Measurements from ENCODE around the gene GLTPD2. TPM values are rescaled to one million over a fixed set of nuclear protein-coding genes. Genes with fewer than 3 reads are reported as not detected.

GLTPD2 gene
- not detected for total RNA-seq

DNA sequence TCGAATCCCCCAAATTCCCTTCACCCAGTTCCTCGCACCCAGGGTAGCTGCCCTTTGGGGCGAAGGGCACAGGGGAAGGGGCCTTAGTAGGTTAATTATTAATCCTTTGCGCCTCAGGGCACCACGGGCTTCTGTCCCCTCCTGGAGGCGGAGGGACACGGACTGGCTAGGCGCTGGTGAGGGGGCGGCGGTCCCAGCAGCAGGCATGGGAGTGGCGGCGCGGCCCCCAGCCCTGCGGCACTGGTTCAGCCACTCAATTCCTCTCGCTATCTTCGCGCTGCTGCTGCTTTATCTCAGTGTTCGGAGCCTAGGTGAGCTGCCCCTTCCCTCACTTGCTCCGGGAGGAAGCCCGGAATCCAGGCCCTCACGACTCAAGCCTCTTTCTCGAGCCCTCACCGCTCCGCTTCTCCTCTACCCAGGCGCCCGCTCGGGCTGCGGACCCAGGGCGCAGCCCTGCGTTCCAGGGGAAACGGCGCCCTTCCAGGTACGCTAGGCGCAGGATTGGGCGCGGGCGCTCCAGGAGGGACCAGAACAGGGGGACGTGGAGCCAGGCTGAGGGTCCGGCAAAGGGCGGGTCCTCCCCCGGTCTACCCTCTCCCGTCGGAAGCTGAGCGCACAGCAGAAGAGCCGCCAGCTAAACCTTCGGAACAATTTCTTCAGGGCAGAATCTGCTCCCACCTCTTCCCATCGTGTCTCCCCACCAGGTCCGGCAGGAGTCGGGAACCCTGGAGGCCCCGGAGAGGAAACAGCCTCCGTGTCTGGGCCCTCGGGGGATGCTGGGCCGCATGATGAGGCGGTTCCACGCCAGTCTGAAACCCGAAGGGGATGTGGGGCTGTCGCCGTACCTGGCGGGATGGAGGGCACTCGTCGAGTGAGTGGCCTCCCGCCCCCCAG is at the start of gene GLTPD2:
TSS of gene GLTPD2 (plus strand) at position 158 of the 894 bp plus-strand sequence. CDS start at position 206, 48 bp downstream.
- ATAC-seq (no peak), DNase-seq (no peak)
- ChIA-PET CTCF (interaction anchor here (0.6 to 3.3 kb wide), 28 partner anchors 10 to 115 kb away, joined by 3 to 37 read pairs (median 5); partner anchors contain the start of genes ARRB2, C17orf107, CHRNE and MED11), POLR2A (interaction anchor here (0.7 to 2.8 kb wide), 7 partner anchors 17 to 86 kb away, joined by 3 to 12 read pairs (median 4); partner anchors contain the start of genes MED11, PLD2 and TM4SF5)
- Mint-ChIP-seq H3K27ac (peak within 1 kb of the TSS; percentile 81), H3K36me3 (ENCODE audit: low read depth) (no peaks in the 10 kb centered on the region), H3K4me3 (peak within 1 kb of the TSS; percentile 80), H3K9me3 (ENCODE audit: insufficient read depth) (no peaks in the 10 kb centered on the region), H3K27me3 (ENCODE audit: low read depth) (peaks cover 47% of the 10 kb centered on the region), H3K4me1 (ENCODE audit: low read depth) (peaks cover 29% of the 10 kb centered on the region)

- peak; percentile 59 for DNase-seq
- peaks cover 23% of the 10 kb centered on the region for H3K4me1 Mint-ChIP-seq (ENCODE audit: low read depth)
- H3K27ac Mint-ChIP-seq, result peak within 1 kb of the TSS; percentile 57
- H3K4me3 Mint-ChIP-seq, result peak within 1 kb of the TSS; percentile 77
- H3K27me3 Mint-ChIP-seq (ENCODE audit: low read depth), result peaks cover 19% of the 10 kb centered on the region
- ChIA-PET CTCF (interaction anchor here (2.0 kb wide), 1 partner anchor 51 kb away, joined by 9 read pairs; no protein-coding TSS in a partner anchor), POLR2A (no interaction called here)
- ATAC-seq, result peak; percentile 81
- H3K9me3 Mint-ChIP-seq (ENCODE audit: insufficient read depth), result no peaks in the 10 kb centered on the region
- no peaks in the 10 kb centered on the region for H3K36me3 Mint-ChIP-seq (ENCODE audit: low read depth)
Measured at GRCh38 chr17:4739122-4740024, 49.4 kb upstream of the GLTPD2 start, which contains the start of the genes CXCL16 and ZMYND15. TSS of gene CXCL16 (minus strand) at chr17:4739928. CDS start at chr17:4739339, 589 bp downstream. TSS of gene ZMYND15 (plus strand) at chr17:4739833. CDS start at chr17:4740549, 716 bp downstream.

DNA sequence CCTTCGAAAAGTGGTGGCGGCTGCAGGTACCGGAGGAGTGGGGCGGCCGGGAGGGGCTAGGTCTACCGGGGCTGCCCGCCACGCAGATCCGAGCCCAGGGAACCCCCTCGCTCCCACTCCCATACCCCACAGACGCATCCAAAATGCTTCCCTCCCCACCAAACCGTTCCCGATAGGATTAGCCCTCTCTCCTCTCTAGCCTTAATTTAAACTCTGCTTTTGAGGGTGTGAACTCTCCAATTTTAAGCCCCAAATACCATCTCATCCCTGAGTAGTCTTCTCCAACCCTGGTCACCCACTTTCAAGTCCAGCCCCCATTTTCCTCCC is 48.8 kb upstream of the GLTPD2 start:
- POLR2A ChIA-PET, result no interaction called here
- Mint-ChIP-seq H3K27ac (peak overlapping the region; percentile 40), H3K4me3 (peak overlapping the region; percentile 69), H3K27me3 (ENCODE audit: low read depth) (peaks cover 19% of the 10 kb centered on the region), H3K4me1 (ENCODE audit: low read depth) (peaks cover 23% of the 10 kb centered on the region), H3K9me3 (ENCODE audit: insufficient read depth) (no peaks in the 10 kb centered on the region), H3K36me3 (ENCODE audit: low read depth) (no peaks in the 10 kb centered on the region)
- no peak for DNase-seq
- CTCF ChIA-PET, result no interaction called here
- ATAC-seq, result no peak

DNA sequence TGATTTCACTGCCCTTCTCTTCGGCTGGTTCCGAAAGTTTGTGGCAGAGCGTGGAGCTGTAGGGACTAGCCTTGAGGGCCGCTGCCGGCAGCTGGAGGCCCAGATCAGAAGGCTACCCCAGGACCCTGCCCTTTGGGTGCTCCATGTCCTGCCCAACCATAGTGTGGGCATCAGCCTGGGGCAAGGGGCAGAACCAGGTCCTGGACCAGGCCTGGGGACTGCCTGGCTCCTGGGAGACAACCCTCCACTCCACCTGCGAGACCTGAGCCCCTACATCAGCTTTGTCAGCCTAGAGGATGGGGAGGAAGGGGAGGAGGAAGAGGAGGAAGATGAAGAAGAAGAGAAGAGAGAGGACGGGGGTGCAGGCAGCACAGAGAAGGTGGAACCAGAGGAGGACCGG is 48.2 kb upstream of the GLTPD2 start:
- DNase-seq, result no peak
- Mint-ChIP-seq H3K9me3 (ENCODE audit: insufficient read depth) (no peaks in the 10 kb centered on the region), H3K4me1 (ENCODE audit: low read depth) (peaks cover 27% of the 10 kb centered on the region), H3K27ac (peak overlapping the region; percentile 40), H3K27me3 (ENCODE audit: low read depth) (peaks cover 19% of the 10 kb centered on the region), H3K36me3 (ENCODE audit: low read depth) (no peaks in the 10 kb centered on the region), H3K4me3 (peak overlapping the region; percentile 69)
- ChIA-PET POLR2A (interaction anchor here (0.5 to 0.8 kb wide), 2 partner anchors 25 to 30 kb away, joined by 3 read pairs; no protein-coding TSS in a partner anchor), CTCF (no interaction called here)
- ATAC-seq, result no peak

GRCh38 chr17:4741544-4741943 is 47.2 kb upstream of the GLTPD2 start:
- peaks cover 21% of the 10 kb centered on the region for H3K4me1 Mint-ChIP-seq (ENCODE audit: low read depth)
- no peaks in the 10 kb centered on the region for H3K36me3 Mint-ChIP-seq (ENCODE audit: low read depth)
- H3K27ac Mint-ChIP-seq, result no peak overlapping the region
- peaks cover 19% of the 10 kb centered on the region for H3K27me3 Mint-ChIP-seq (ENCODE audit: low read depth)
- ChIA-PET POLR2A (no interaction called here), CTCF (no interaction called here)
- no peak overlapping the region for H3K4me3 Mint-ChIP-seq
- ATAC-seq (no peak), DNase-seq (no peak)
- no peaks in the 10 kb centered on the region for H3K9me3 Mint-ChIP-seq (ENCODE audit: insufficient read depth)

GRCh38 chr17:4742133-4742532 is 46.6 kb upstream of the GLTPD2 start:
- H3K27ac Mint-ChIP-seq, result no peak overlapping the region
- no peak for ATAC-seq
- H3K4me1 Mint-ChIP-seq (ENCODE audit: low read depth), result peaks cover 21% of the 10 kb centered on the region
- H3K9me3 Mint-ChIP-seq (ENCODE audit: insufficient read depth), result no peaks in the 10 kb centered on the region
- peaks cover 19% of the 10 kb centered on the region for H3K27me3 Mint-ChIP-seq (ENCODE audit: low read depth)
- POLR2A ChIA-PET, result no interaction called here
- no peak for DNase-seq
- CTCF ChIA-PET, result no interaction called here
- no peak overlapping the region for H3K4me3 Mint-ChIP-seq
- no peaks in the 10 kb centered on the region for H3K36me3 Mint-ChIP-seq (ENCODE audit: low read depth)

DNA sequence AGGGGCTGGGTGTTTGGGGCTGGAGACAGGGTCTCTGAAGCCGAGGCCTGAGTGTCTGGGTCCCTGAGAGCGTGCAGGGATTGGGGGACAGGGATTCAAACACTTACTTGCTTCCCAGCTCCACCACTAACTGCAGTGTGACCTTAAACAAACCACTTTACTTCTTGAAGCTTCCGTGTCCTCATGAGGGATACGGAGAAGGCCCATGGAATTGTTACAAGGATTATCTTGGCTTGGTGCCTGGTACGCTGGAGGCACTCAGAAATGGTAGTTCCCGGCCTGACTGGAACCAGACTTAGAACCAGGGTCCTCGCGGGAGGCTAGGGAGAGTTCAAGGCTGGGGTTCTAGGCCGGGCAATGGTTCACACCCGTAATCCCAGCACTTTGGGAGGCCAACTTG is 46.1 kb upstream of the GLTPD2 start:
- Mint-ChIP-seq H3K4me3 (no peak overlapping the region), H3K27me3 (ENCODE audit: low read depth) (peaks cover 19% of the 10 kb centered on the region), H3K9me3 (ENCODE audit: insufficient read depth) (no peaks in the 10 kb centered on the region), H3K36me3 (ENCODE audit: low read depth) (no peaks in the 10 kb centered on the region), H3K4me1 (ENCODE audit: low read depth) (peaks cover 24% of the 10 kb centered on the region), H3K27ac (no peak overlapping the region)
- ATAC-seq (no peak), DNase-seq (no peak)
- CTCF ChIA-PET, result interaction anchor here (1.0 kb wide), 1 partner anchor 48 kb away, joined by 3 read pairs; no protein-coding TSS in a partner anchor
- POLR2A ChIA-PET, result interaction anchor here (0.6 kb wide), 1 partner anchor 54 kb away, joined by 5 read pairs; no protein-coding TSS in a partner anchor

DNA sequence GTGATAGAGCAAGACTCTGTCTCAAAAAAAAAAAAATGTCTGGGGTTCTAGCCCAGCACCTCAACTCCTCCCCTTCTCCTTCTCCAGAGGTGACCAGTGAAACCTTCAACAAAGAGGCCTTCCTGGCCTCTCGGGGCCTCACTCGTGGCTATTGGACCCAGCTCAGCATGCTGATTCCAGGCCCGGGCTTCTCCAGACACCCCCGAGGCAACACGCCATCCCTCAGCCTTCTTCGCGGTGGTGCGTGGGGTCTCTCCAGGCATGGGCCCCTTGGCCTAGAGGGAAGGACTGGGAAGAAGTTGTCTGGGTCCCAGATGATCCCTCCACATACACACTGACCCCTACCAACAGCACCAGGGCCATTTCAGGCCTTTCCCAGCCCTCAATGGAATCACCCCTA is 45.5 kb upstream of the GLTPD2 start:
- POLR2A ChIA-PET, result interaction anchor here (0.6 kb wide), 1 partner anchor 53 kb away, joined by 5 read pairs; no protein-coding TSS in a partner anchor
- peaks cover 28% of the 10 kb centered on the region for H3K4me1 Mint-ChIP-seq (ENCODE audit: low read depth)
- no peak for DNase-seq
- no peak overlapping the region for H3K4me3 Mint-ChIP-seq
- CTCF ChIA-PET, result interaction anchor here (0.6 to 1.0 kb wide), 2 partner anchors 47 to 948 kb away, joined by 3 read pairs; no protein-coding TSS in a partner anchor
- H3K27ac Mint-ChIP-seq, result no peak overlapping the region
- no peaks in the 10 kb centered on the region for H3K36me3 Mint-ChIP-seq (ENCODE audit: low read depth)
- no peaks in the 10 kb centered on the region for H3K9me3 Mint-ChIP-seq (ENCODE audit: insufficient read depth)
- no peak for ATAC-seq
- H3K27me3 Mint-ChIP-seq (ENCODE audit: low read depth), result peaks cover 20% of the 10 kb centered on the region

- ChIA-PET POLR2A (interaction anchor here (0.8 kb wide), 1 partner anchor 46 kb away, joined by 3 read pairs; no protein-coding TSS in a partner anchor), CTCF (no interaction called here)
- Mint-ChIP-seq H3K36me3 (ENCODE audit: low read depth) (no peaks in the 10 kb centered on the region), H3K4me3 (no peak overlapping the region), H3K4me1 (ENCODE audit: low read depth) (peaks cover 28% of the 10 kb centered on the region), H3K27me3 (ENCODE audit: low read depth) (peaks cover 19% of the 10 kb centered on the region), H3K27ac (no peak overlapping the region), H3K9me3 (ENCODE audit: insufficient read depth) (no peaks in the 10 kb centered on the region)
- DNase-seq, result no peak
- ATAC-seq, result no peak
Measured at GRCh38 chr17:4743898-4744297, 44.9 kb upstream of the GLTPD2 start.

DNA sequence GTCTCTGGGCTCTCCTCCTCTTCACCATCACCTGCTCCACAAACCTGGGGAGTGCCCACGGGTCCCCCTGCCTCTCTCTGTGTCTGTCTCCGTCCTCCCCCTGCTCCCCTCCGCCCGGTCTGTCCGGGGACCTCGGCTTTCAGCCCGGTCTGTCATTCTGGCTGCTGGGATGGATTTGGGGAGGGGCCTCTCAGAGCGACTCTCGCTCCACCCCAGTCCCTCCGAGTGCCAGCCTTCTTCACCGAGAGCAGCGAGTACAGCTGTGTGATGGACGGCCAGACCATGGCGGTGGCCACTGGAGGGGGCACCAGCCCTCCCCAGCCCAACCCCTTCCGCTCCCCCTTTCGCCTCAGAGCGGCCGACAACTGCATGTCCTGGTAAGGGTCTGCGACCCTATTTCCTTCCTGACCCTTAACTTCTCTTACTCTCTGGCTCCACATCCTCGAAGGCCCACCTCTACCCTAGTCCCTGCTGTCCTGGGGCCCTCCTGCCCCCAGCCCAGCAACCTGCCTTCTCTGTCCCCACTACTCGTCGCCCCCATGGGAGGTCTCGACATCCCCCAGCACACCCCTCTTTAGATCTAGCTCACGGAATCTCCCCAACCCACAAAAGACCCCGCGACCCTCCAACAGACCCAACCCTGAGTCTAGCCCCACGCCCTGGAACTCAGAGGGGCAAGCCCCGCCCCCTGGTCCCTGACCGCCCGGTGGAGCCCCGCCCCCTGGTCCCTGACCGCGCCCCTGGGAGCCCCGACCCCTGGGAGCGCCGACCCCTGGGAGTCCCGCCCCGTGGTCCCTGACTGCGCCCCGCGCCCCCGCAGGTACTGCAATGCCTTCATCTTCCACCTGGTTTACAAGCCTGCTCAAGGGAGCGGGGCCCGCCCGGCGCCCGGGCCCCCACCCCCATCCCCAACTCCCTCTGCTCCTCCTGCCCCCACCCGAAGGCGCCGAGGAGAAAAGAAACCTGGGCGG is 43.5 kb upstream of the GLTPD2 start:
- Mint-ChIP-seq H3K4me1 (ENCODE audit: low read depth) (peaks cover 22% of the 10 kb centered on the region), H3K36me3 (ENCODE audit: low read depth) (no peaks in the 10 kb centered on the region), H3K4me3 (no peak overlapping the region), H3K27me3 (ENCODE audit: low read depth) (peaks cover 20% of the 10 kb centered on the region), H3K9me3 (ENCODE audit: insufficient read depth) (no peaks in the 10 kb centered on the region), H3K27ac (no peak overlapping the region)
- ChIA-PET POLR2A (no interaction called here), CTCF (interaction anchor here (0.7 kb wide), 1 partner anchor 158 kb away, joined by 3 read pairs; the partner anchor contains the start of gene CHRNE)
- ATAC-seq (no peak), DNase-seq (no peak)
